ENCODE measurements around the gene OR6A2. TPM values are rescaled to one million over a fixed set of nuclear protein-coding genes. Genes with fewer than 3 reads are reported as not detected.

The OR6A2 gene
- total and polyA plus RNA-seq, 2 of the 8 experiments (the other 6 are each of a cell fraction or from before 2014, with no cell fraction given), result 0.14 to 0.20 TPM

DNA sequence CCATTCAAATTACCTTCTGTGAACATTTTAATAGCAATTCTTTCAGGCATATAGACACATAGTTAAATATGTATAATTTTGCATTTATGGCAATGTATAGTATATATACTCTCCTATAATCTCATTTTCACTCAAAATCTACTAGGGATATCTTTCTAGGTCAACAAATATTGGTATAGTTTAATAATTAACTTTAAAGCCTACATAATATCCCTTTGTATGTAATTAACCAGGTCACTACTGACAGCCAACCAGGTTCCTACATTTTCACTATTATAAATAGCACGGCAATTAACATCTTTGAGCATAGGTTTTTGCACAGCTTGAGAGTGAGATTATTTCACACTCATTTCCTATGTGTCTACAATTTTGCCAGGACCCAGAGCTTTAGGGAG lies 43.5 kb downstream of the OR6A2 start:
- H3K4me1 ChIP-seq (replicated peaks in 1 of 4; ENCODE audit: control insufficient read depth in 3 of 4, insufficient read depth in 4 of 4, low read length in 3 of 4), result no peaks in the 10 kb centered on the region
- TF ChIP-seq JUND (IDR thresholded peaks at IDR 0.05; ENCODE audit: low read length) (no peak), TEAD4 (IDR thresholded peaks at IDR 0.05; ENCODE audit: low read depth, low read length) (no peak), USF2 (IDR thresholded peaks at IDR 0.05; ENCODE audit: low read length) (no peak), RBBP5 (IDR thresholded peaks at IDR 0.05; ENCODE audit: borderline replicate concordance, low read depth, low read length) (no peak), RAD21 (IDR thresholded peaks at IDR 0.05 in 1 of 2, conservative IDR thresholded peaks at IDR 0.05 in 1 of 2; ENCODE audit: low read depth in 2 of 2, low read length in 2 of 2) (no peak), CHD1 (IDR thresholded peaks at IDR 0.05; ENCODE audit: low read depth, low read length) (no peak), PHF8 (conservative IDR thresholded peaks at IDR 0.05; ENCODE audit: low read depth, low read length) (no peak)
- TF ChIP-seq, protein P1, sequence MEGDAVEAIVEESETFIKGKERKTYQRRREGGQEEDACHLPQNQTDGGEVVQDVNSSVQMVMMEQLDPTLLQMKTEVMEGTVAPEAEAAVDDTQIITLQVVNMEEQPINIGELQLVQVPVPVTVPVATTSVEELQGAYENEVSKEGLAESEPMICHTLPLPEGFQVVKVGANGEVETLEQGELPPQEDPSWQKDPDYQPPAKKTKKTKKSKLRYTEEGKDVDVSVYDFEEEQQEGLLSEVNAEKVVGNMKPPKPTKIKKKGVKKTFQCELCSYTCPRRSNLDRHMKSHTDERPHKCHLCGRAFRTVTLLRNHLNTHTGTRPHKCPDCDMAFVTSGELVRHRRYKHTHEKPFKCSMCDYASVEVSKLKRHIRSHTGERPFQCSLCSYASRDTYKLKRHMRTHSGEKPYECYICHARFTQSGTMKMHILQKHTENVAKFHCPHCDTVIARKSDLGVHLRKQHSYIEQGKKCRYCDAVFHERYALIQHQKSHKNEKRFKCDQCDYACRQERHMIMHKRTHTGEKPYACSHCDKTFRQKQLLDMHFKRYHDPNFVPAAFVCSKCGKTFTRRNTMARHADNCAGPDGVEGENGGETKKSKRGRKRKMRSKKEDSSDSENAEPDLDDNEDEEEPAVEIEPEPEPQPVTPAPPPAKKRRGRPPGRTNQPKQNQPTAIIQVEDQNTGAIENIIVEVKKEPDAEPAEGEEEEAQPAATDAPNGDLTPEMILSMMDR (IDR thresholded peaks at IDR 0.05; ENCODE audit: control extremely low read depth in 1 of 3, insufficient read depth in 1 of 3, low read depth in 1 of 3, low read length in 3 of 3), result no peak
- no peak overlapping the region for H2BK12ac ChIP-seq (ENCODE audit: low read depth, low read length)
- H2BK20ac ChIP-seq (ENCODE audit: low read length), result no peak overlapping the region
- H3K14ac ChIP-seq (ENCODE audit: insufficient read length), result no peak overlapping the region
- H2BK120ac ChIP-seq (replicated peaks; ENCODE audit: low read depth, low read length), result no peak overlapping the region
- H3K79me2 ChIP-seq (ENCODE audit: control insufficient read depth in 1 of 2, insufficient read depth in 2 of 2, low read length in 2 of 2), result no peaks in the 10 kb centered on the region
- no peak overlapping the region for H3K4me2 ChIP-seq (ENCODE audit: insufficient read depth in 1 of 2, low read depth in 2 of 2, low read length in 2 of 2)
- no peaks in the 10 kb centered on the region for H3K36me3 ChIP-seq (ENCODE audit: control insufficient read depth in 2 of 4, insufficient read depth in 4 of 4, low read length in 3 of 4)
- no peaks in the 10 kb centered on the region for H4K20me1 ChIP-seq (replicated peaks in 1 of 2; ENCODE audit: control insufficient read depth in 1 of 2, insufficient read depth in 2 of 2, low read length in 2 of 2)
- no peaks in the 10 kb centered on the region for H3K23me2 ChIP-seq (ENCODE audit: low read depth, low read length)
- CTCF ChIA-PET (ENCODE audit: partially characterized antibody), result interaction anchor here (0.7 to 8.4 kb wide), 29 partner anchors 11 to 429 kb away, joined by 3 to 110 read pairs (median 5); partner anchors contain the start of gene MRPL17
- H3K23ac ChIP-seq (ENCODE audit: insufficient read length), result no peak overlapping the region
- H2BK15ac ChIP-seq (ENCODE audit: low read length), result no peak overlapping the region
- H3K18ac ChIP-seq (ENCODE audit: extremely low read depth, low read length), result no peak overlapping the region
- H3K27ac ChIP-seq (ENCODE audit: low read depth, low read length), result no peak overlapping the region
- no peaks in the 10 kb centered on the region for H3K79me1 ChIP-seq (ENCODE audit: low read depth, low read length)
- no peaks in the 10 kb centered on the region for H3K9me3 ChIP-seq (ENCODE audit: insufficient read depth in 2 of 2, low read depth in 1 of 2, low read length in 1 of 2)
- no peak overlapping the region for H2AFZ ChIP-seq (ENCODE audit: low read length)
- DNase-seq (ENCODE audit: low read depth in 1 of 2, low spot score in 2 of 2), result no peak
- H4K91ac ChIP-seq (replicated peaks; ENCODE audit: insufficient read length, low read length), result no peak overlapping the region
- H4K5ac ChIP-seq (ENCODE audit: insufficient read length, low read depth, low read length), result no peak overlapping the region
- H3K9ac ChIP-seq (replicated peaks in 1 of 4; ENCODE audit: extremely low read depth in 1 of 4, low read depth in 3 of 4, low read length in 3 of 4), result no peak overlapping the region
- H2AK5ac ChIP-seq (ENCODE audit: low read depth, low read length), result no peak overlapping the region
- H3K56ac ChIP-seq (replicated peaks; ENCODE audit: insufficient read length, low read depth, low read length), result no peak overlapping the region
- H3K27me3 ChIP-seq (replicated peaks in 1 of 4; ENCODE audit: control insufficient read depth in 3 of 4, extremely low read depth in 1 of 4, insufficient read depth in 3 of 4, low read length in 3 of 4), result no peaks in the 10 kb centered on the region
- no peak overlapping the region for H2BK5ac ChIP-seq (ENCODE audit: low read depth, low read length)
- H3K4ac ChIP-seq (replicated peaks; ENCODE audit: insufficient read length, low read depth, low read length), result no peak overlapping the region
- POLR2A ChIA-PET (ENCODE audit: partially characterized antibody), result no interaction called here
- no peak overlapping the region for H3K4me3 ChIP-seq (ENCODE audit: extremely low read depth in 1 of 4, insufficient read depth in 2 of 4, low read depth in 3 of 4, low read length in 4 of 4)
- 79% methylated on average over 1 of the region's 1 CpG; no CpG with 5 or more reads in 1 of the 2 experiments for WGBS, 2 experiments (ENCODE audit: extremely low coverage in 1 of 2, insufficient coverage in 1 of 2, insufficient read length in 1 of 2, insufficient replicate concordance in 2 of 2, low coverage in 1 of 2, low lambda C conversion rate in 2 of 2, missing lambda C conversion rate in 1 of 2)
- no peak for FAIRE-seq
- no peak overlapping the region for H4K8ac ChIP-seq (ENCODE audit: extremely low read depth, insufficient read depth, low read length)

Measured in H1 (cell line).